HEK293 (cell line): ENCODE data around the gene NR2F2.

Experiments used
- CTCF ChIA-PET: fragments of 350-600 bp; formaldehyde crosslinking; extraction: SDS; loops from one replicate; lab custom pipeline; 2021; ENCODE audit warnings: antibody characterized with exemption; lab: Yijun Ruan, JAX
- POLR2A ChIA-PET: fragments of 300-600 bp; formaldehyde crosslinking; extraction: SDS; loops from one replicate; lab custom pipeline; 2020; ENCODE audit warnings: antibody characterized with exemption, inconsistent platforms; lab: Yijun Ruan, JAX
- H3K27ac ChIP-seq: fragments of 200-500 bp; sonication (Bioruptor generic); 2 replicates; pipeline ENCODE4 v1.5.1; 2014; ENCODE audit warnings: low read depth, low read length, control low read depth, inconsistent platforms; ENCODE audit errors: extremely low read depth
- H3K36me3 ChIP-seq, 2 experiments: fragments of 200-500 bp in 1 of 2; sonication (Bioruptor generic) in 1 of 2; 1 replicate in 1 of 2; 2 replicates in 1 of 2; pipeline ENCODE4 v1.5.1; 2014 to 2017; ENCODE audit warnings: inconsistent platforms in 2 of 2, low read length in 2 of 2; ENCODE audit not compliant: control insufficient read depth in 2 of 2, insufficient read depth in 1 of 2
- H3K4me1 ChIP-seq: fragments of 200-500 bp; sonication (Bioruptor generic); 2 replicates; pipeline ENCODE4 v1.5.1; 2014; ENCODE audit warnings: mild to moderate bottlenecking, low read length, inconsistent platforms; ENCODE audit not compliant: control insufficient read depth, insufficient read depth
- H3K4me3 ChIP-seq: 2 replicates; pipeline ENCODE4 v1.5.1; 2011; ENCODE audit warnings: low read depth, mild to moderate bottlenecking, control low read depth, low read length, moderate library complexity
- H3K9me3 ChIP-seq: fragments of 200-500 bp; sonication (Bioruptor generic); 2 replicates; pipeline ENCODE4 v1.5.1; 2014; ENCODE audit warnings: low read depth, low read length, inconsistent platforms; ENCODE audit not compliant: control insufficient read depth, insufficient read depth
- EGR2 ChIP-seq: fragments of 450-650 bp; formaldehyde crosslinking; IDR thresholded peaks from 2 replicates; pipeline ENCODE4 v1.5.1; 2016; ENCODE audit warnings: low read depth, missing biosample characterization, missing genetic modification characterization
- MZF1 ChIP-seq: fragments of 450-650 bp; formaldehyde crosslinking; IDR thresholded peaks from 2 replicates; pipeline ENCODE4 v1.5.1; 2017; ENCODE audit warnings: missing biosample characterization, missing genetic modification characterization, borderline replicate concordance
- PRDM1 ChIP-seq: fragments of 450-650 bp; formaldehyde crosslinking; IDR thresholded peaks from 2 replicates; pipeline ENCODE4; 2016; ENCODE audit warnings: missing biosample characterization, missing genetic modification characterization
- SP7 ChIP-seq: fragments of 450-650 bp; formaldehyde crosslinking; IDR thresholded peaks from 2 replicates; pipeline ENCODE4 v1.5.1; 2016; ENCODE audit warnings: missing biosample characterization, missing genetic modification characterization
- ZNF169 ChIP-seq: fragments of 450-650 bp; formaldehyde crosslinking; IDR thresholded peaks from 2 replicates; pipeline ENCODE4 v1.5.1; 2016; ENCODE audit warnings: missing biosample characterization, missing genetic modification characterization
- ZNF239 ChIP-seq: fragments of 450-650 bp; formaldehyde crosslinking; IDR thresholded peaks from 2 replicates; pipeline ENCODE4 v1.5.1; 2016; ENCODE audit warnings: missing biosample characterization, missing genetic modification characterization
- ZNF426 ChIP-seq: fragments of 450-650 bp; formaldehyde crosslinking; IDR thresholded peaks from 2 replicates; pipeline ENCODE4 v1.5.1; 2017; ENCODE audit warnings: missing biosample characterization, missing genetic modification characterization, mild to moderate bottlenecking, inconsistent platforms, moderate library complexity
- ZNF571 ChIP-seq: fragments of 450-650 bp; formaldehyde crosslinking; IDR thresholded peaks from 2 replicates; pipeline ENCODE4 v1.5.0; 2017; ENCODE audit warnings: missing biosample characterization, missing genetic modification characterization
- ZNF626 ChIP-seq: fragments of 450-650 bp; sonication (Bioruptor Pico); formaldehyde crosslinking; IDR thresholded peaks from 2 replicates; pipeline ENCODE4 v1.5.1; 2018; ENCODE audit warnings: missing biosample characterization, missing genetic modification characterization, inconsistent platforms
- ZNF658 ChIP-seq: fragments of 450-650 bp; formaldehyde crosslinking; IDR thresholded peaks from 2 replicates; pipeline ENCODE4; 2016; ENCODE audit warnings: missing biosample characterization, missing genetic modification characterization
- ZNF791 ChIP-seq: fragments of 450-650 bp; formaldehyde crosslinking; IDR thresholded peaks from 2 replicates; pipeline ENCODE4 v1.5.1; 2016; ENCODE audit warnings: missing biosample characterization, missing genetic modification characterization
- ZSCAN30 ChIP-seq: fragments of 450-650 bp; IDR thresholded peaks from 2 replicates; pipeline ENCODE4 v1.5.1; 2018; ENCODE audit warnings: missing biosample characterization, mild to moderate bottlenecking, missing genetic modification characterization, moderate library complexity
- TF ChIP-seq, protein P1 (sequence below): fragments of 450-650 bp; formaldehyde crosslinking; IDR thresholded peaks from 2 replicates; pipeline ENCODE4 v1.5.1; 2017; ENCODE audit warnings: missing biosample characterization, missing genetic modification characterization
- TF ChIP-seq, protein P2 (sequence below): fragments of 450-650 bp; formaldehyde crosslinking; IDR thresholded peaks from 2 replicates; pipeline ENCODE4 v1.5.1; 2016; ENCODE audit warnings: missing biosample characterization, missing genetic modification characterization
- TF ChIP-seq, protein P3 (sequence below): fragments of 450-650 bp; formaldehyde crosslinking; IDR thresholded peaks from 2 replicates; pipeline ENCODE4 v1.5.1; 2016; ENCODE audit warnings: missing biosample characterization, missing genetic modification characterization, borderline replicate concordance

NR2F2 gene

DNA sequence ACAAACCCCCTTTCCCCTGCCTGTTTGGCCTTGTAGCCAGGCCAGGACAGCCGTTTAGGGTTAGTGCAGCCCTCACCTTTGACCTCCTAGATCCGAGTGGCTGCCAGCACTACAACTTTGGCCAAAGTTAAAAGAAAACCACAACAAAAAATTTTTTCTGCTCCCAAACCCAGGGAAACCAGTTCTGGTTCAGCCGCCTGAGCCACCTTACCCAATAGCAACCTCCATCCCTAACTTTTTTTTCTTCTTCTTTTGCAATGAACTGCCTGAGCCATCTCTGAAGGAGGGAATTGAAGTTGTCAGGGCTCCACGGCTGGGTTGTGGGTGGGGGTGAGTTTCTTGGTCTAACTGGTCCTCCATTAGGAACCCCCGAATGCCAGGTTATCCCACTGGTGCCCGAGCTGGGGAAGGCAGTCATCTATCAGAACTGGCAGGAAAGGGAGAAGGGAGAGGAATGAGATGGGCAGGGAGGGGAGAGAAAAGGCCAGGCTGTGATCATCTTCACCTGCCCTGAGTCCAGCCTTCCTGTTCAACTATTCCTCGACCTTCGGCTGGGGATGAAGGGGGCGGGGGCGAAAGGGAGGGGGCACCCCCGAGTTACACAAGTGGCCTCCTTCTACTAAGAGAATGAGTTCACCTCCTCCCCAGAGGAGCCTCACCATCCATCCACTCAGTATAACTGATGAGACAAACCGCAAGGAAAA is 6.2 kb upstream of the NR2F2 start (continued):
- TF ChIP-seq, protein P1, sequence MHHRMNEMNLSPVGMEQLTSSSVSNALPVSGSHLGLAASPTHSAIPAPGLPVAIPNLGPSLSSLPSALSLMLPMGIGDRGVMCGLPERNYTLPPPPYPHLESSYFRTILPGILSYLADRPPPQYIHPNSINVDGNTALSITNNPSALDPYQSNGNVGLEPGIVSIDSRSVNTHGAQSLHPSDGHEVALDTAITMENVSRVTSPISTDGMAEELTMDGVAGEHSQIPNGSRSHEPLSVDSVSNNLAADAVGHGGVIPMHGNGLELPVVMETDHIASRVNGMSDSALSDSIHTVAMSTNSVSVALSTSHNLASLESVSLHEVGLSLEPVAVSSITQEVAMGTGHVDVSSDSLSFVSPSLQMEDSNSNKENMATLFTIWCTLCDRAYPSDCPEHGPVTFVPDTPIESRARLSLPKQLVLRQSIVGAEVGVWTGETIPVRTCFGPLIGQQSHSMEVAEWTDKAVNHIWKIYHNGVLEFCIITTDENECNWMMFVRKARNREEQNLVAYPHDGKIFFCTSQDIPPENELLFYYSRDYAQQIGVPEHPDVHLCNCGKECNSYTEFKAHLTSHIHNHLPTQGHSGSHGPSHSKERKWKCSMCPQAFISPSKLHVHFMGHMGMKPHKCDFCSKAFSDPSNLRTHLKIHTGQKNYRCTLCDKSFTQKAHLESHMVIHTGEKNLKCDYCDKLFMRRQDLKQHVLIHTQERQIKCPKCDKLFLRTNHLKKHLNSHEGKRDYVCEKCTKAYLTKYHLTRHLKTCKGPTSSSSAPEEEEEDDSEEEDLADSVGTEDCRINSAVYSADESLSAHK (tag by site-specific recombination): no peak
- TF ChIP-seq, protein P2, sequence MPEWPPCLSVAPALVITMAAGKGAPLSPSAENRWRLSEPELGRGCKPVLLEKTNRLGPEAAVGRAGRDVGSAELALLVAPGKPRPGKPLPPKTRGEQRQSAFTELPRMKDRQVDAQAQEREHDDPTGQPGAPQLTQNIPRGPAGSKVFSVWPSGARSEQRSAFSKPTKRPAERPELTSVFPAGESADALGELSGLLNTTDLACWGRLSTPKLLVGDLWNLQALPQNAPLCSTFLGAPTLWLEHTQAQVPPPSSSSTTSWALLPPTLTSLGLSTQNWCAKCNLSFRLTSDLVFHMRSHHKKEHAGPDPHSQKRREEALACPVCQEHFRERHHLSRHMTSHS (tag by site-specific recombination): no peak
- TF ChIP-seq EGR2: no peak
- no peak for TF ChIP-seq ZNF658 (tag by site-specific recombination)
- no peak for TF ChIP-seq MZF1 (tag by site-specific recombination)
- no peak for TF ChIP-seq ZNF426 (tag by site-specific recombination)
- no peak for TF ChIP-seq ZNF626 (tag by site-specific recombination)
- no peak for TF ChIP-seq ZSCAN30
- TF ChIP-seq, protein P3, sequence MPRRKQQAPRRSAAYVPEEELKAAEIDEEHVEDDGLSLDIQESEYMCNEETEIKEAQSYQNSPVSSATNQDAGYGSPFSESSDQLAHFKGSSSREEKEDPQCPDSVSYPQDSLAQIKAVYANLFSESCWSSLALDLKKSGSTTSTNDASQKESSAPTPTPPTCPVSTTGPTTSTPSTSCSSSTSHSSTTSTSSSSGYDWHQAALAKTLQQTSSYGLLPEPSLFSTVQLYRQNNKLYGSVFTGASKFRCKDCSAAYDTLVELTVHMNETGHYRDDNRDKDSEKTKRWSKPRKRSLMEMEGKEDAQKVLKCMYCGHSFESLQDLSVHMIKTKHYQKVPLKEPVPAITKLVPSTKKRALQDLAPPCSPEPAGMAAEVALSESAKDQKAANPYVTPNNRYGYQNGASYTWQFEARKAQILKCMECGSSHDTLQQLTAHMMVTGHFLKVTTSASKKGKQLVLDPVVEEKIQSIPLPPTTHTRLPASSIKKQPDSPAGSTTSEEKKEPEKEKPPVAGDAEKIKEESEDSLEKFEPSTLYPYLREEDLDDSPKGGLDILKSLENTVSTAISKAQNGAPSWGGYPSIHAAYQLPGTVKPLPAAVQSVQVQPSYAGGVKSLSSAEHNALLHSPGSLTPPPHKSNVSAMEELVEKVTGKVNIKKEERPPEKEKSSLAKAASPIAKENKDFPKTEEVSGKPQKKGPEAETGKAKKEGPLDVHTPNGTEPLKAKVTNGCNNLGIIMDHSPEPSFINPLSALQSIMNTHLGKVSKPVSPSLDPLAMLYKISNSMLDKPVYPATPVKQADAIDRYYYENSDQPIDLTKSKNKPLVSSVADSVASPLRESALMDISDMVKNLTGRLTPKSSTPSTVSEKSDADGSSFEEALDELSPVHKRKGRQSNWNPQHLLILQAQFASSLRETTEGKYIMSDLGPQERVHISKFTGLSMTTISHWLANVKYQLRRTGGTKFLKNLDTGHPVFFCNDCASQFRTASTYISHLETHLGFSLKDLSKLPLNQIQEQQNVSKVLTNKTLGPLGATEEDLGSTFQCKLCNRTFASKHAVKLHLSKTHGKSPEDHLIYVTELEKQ (tag by site-specific recombination): no peak
- TF ChIP-seq ZNF239: no peak
- TF ChIP-seq PRDM1 (tag by site-specific recombination): no peak
- no peak for TF ChIP-seq ZNF791
- no peak for TF ChIP-seq ZNF169

DNA sequence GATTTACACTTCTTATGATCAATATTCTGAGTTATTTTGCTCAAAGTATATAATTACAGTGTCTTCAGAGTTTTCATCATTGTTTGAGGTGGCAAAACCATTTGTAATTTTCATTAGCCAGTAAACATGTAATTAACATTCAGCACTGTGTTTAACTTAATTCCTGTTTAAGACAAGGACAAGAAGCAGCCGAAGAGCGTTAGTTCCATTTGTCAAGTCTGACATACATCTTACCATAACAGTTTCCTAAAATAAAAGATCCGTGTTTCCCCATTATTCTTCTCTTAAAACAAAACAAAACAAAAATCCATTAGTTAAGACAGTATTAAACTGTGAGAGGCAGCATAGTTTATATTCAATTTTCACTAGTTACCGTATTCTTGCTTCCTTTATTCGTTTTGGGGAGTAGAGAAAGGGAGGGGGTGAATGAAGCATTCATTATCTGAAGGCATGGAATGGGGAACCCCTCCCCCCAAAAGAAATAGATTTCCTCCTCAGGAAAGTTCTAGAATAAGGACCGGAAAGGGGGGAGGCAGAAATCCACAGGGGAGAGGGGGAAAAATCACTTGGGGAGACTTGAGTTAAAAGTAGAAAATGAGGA is 5.5 kb upstream of the NR2F2 start:
- no peak for TF ChIP-seq ZNF571 (tag by site-specific recombination)
- TF ChIP-seq SP7 (tag by site-specific recombination): peak; percentile 88
- ChIA-PET CTCF (interaction anchor here (0.6 kb wide), 1 partner anchor 88 kb away, joined by 3 read pairs; no protein-coding TSS in a partner anchor), POLR2A (interaction anchor here (0.6 to 2.8 kb wide), 2 partner anchors 11 to 51 kb away, joined by 3 to 24 read pairs; no protein-coding TSS in a partner anchor)
- Histone ChIP-seq H3K4me1 (peaks cover 11% of the 10 kb centered on the region), H3K9me3 (no peaks in the 10 kb centered on the region), H3K27ac (peak overlapping the region; percentile 90), H3K36me3 (no peaks in the 10 kb centered on the region), H3K4me3 (peak overlapping the region; percentile 60)
